NCI-H524 treated with DMSO at 0.1 percent for 48 hours (cell line): ENCODE results near the gene CAMK1D.

ENCODE experiments used
- DNase-seq: peaks from one replicate; lab custom pipeline; 2025; lab: John Stamatoyannopoulos, UW

The CAMK1D gene

DNA sequence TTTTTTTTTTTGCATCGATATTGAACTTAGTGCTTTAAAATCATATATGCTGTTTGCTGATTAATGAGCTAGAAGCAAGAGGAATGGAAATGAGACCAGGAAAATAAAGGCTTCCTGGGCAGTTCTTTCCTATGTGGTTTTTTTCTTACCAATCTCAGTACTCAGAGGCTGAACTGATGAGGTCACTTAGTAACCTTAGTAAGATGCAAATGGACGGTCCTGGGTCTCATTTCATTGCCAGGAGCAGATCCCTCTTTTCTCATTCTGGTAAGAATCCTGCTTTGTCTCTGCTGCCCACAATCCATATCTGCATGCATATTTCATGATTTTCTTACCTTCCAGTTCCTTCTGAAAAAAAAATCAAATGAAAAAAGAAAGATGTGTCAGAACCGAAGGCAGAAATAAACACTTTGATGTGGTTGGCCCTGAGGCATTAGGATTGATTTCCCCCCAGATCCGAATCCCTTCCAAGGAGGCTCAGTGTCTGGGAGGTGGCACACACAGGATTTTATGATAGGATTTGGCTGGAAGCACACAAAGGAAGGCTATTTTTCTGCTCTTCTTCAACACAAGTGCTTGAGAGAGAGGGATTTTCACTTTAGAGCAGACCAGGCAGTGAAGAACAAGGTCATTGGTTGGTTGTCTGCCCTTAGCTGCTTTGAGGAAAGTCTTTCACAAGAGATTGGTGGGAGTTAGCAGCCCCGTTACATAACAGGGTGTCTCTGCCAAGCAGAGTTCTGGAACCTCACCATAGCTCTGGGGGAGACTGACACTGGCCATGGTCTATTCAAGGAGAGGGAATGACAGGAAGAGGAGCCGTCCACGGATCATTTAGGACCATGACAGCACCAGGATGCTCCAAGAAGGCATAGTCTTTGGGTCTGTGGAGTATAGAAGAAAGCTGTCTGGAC is 150.0 kb downstream of the CAMK1D start:
- no peak for DNase-seq

- DNase-seq: no peak
These were observed 151.3 kb downstream of the CAMK1D start for GRCh38 chr10:12500381-12501303.

DNA sequence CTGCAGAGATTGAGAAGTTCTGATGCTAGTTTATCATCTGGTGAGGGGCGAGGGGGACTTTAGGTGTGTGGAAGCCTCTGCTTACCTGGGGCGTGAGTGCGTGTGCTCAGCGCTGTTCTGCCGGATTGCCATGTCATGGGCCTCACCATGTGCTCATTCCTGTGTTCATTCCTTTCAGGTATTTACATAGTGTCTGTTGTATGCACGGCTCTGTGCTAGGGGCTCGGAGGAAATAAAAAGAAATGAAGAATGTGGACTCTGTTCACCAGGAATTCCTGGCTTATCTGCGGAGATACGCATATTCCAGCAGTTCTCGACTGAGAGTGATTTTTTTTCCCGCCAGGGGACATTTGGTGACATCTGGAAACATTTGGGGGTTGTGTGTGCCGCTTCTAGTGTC is 152.0 kb downstream of the CAMK1D start:
- DNase-seq: no peak

DNA sequence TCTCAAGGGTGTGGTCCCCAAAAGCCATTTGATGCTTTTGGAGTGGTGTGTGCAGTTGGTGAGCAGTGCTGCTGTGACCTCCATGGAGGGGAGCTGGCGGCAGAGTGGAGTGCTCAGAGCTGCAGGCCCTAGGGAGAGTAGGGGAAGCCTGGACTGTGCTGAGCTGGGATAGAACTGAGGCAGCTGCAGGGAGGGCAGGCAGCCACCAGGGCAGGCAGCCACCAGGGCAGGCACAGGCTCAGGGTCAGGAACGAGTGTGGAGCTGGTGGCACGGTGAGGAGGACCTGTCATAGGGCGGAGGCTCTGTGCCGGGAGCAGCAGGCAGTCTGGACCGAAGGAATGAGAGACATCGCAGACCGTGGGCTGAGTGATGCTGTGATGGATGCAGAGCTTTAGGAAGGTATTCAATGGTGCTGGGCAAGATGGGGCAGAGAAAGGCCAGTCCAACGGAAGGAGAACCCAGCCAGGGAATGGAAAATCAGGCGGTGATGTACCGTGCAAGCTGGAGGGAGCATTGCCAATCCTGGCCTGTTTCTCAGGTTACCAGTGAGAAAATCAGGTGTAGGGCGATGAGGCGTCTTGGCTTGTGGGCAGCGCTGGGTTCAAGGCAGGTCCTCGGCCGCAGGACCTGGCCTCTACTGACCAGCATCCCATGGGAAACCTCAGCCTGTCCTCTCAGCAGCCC is 152.6 kb downstream of the CAMK1D start:
- DNase-seq: no peak

DNA sequence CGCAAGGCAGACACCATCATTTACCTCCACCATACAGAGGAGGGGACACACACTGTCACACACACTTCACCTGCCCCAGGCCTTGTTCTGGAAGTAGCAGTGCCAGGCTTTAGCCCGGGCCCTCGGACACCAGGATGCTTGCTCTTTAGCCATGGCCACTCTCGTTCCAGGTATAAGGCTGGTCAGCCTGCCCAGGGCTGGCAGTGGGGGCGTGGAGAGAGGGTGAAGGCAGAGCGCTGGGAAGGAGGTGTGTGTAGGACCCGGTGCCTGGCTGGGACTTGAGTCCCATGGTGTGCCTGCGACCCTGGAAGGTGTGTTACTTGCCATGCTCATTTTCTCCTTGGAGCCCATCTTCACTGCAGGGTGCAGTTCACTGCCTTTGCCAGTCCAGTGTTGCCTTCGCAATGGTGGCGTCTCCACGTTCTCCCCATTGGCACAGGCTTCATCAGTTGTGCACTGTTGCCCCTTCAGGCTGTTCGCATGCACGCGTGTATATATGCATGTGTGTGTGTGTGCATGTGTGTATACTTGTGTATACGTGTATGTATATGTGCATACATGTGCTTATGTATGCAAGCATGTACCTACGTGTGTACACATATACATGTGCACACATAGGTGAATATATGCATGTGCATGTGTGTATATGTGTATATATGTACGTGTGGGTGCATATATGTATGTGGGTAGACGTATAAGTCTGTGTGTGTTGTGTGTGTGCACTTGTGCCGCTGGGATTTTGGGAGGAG is 153.4 kb downstream of the CAMK1D start:
- DNase-seq: no peak

DNA sequence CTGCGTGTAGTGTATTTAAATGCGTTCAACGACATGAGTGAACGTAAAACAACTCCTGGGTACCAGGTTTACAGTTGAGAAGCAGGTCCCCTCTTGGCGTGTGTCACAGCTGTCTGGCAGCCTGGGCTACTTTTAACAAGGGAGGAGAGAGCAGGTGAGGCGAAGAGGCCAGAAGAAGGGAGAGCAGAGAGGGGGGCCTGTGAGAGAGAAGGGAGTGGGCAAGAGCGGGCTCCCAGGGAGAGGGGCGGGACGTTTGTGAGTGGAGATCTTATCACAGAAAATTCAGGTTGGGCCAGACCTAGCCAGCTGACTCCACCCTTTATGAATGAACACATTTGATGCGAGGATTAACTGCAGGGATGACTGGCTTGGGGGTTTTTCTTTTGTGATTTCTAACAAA is 154.0 kb downstream of the CAMK1D start:
- DNase-seq: no peak

- DNase-seq: no peak
These were observed 154.8 kb downstream of the CAMK1D start for GRCh38 chr10:12504176-12504575.

DNA sequence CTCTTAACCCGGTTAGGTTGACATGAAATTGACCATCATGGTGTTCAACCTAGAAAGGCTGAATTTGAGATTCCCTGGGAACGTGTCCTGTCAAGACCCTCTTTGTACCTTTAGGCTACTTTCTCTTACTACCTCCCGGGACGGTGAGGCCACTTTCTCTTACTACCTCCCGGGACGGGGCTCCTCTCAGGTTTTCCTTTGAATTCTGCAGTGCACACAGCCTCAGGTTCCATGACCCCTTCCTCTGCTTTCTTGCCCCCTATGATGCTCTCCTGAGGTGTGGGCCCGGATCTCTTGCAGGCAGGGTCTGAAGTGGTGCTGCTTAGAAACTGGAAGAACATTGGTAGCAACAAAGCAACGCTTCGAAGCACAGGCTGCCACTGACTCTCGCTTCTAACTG is 155.3 kb downstream of the CAMK1D start:
- DNase-seq: no peak

DNA sequence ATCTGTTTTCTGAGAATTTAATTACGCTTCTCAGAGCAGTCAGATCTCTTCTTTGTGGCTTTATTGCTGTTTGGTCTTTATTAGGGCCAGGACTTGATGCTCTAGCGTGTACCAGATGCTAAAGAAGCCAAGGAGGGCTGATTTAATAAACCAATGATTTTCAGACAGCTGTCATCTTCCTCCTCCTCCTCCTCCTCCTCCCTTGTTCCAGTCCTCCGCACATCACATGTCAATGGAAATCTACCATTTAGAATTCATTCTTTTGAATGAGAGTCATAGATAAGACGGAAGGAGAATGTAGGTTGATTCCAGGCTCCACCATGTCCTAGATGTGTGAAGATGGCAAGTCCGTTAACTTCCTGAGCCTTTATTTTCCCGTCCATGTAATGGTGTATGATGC is 156.3 kb downstream of the CAMK1D start:
- DNase-seq: no peak

- no peak for DNase-seq
These were observed 158.0 kb downstream of the CAMK1D start for GRCh38 chr10:12507165-12507850.

DNA sequence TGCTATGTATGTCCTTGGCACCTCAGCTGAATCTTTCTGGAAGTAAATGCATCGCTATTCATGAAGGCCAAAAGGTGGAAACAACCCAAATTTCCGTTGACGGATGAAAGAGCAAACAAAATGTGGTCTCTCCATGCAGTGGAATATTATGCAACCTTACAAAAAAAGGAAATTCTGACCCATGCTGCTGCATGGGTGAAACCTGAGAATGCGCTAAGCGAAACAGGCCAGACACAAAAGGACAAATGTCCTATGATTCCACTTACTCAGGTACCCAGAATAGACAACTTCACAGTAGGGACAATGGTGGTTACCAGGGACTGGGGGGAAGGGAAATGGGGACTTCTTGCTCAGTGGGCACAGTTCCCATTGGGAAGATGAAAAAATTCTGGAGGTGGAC is 158.8 kb downstream of the CAMK1D start:
- no peak for DNase-seq

GRCh38 chr10:12509016-12509793 is 159.9 kb downstream of the CAMK1D start:
- DNase-seq: no peak

DNA sequence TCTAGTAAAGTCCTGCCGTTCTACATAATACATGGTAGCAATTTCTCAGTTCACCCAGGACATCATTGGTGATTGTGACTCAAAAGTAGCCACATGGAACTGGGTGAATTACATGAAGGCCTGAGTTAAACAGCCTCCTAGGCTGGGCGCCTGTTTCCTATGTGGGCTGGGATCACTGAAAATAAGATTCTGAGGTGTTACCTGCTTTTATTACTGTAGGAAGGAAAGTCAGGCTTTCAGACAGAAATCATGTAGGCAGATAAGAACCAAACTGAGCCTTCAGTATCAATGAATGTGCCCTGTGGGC is 160.4 kb downstream of the CAMK1D start:
- DNase-seq: no peak

- no peak for DNase-seq
These were observed 161.2 kb downstream of the CAMK1D start for GRCh38 chr10:12510501-12510941.

DNA sequence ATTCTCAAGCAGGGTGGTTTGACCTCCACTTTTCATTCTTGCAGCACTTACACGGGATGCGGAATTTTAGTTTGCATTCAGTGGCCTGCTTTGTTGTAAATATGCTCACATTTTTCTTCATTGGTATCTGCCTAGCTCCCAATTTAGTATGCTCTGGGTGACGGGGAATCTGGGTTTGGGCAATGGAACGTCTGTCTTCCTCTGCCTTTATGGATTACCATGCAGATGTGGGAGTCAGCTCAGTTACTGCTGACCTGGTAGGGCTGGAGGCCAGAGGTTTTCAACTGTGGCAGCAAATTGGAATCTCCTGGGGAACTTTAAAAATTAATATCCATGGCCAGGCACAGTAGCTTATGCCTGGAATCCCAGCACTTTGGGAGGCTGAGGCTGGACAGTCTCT is 161.6 kb downstream of the CAMK1D start:
- no peak for DNase-seq

GRCh38 chr10:12511651-12512050 is 162.3 kb downstream of the CAMK1D start:
- DNase-seq: no peak

DNA sequence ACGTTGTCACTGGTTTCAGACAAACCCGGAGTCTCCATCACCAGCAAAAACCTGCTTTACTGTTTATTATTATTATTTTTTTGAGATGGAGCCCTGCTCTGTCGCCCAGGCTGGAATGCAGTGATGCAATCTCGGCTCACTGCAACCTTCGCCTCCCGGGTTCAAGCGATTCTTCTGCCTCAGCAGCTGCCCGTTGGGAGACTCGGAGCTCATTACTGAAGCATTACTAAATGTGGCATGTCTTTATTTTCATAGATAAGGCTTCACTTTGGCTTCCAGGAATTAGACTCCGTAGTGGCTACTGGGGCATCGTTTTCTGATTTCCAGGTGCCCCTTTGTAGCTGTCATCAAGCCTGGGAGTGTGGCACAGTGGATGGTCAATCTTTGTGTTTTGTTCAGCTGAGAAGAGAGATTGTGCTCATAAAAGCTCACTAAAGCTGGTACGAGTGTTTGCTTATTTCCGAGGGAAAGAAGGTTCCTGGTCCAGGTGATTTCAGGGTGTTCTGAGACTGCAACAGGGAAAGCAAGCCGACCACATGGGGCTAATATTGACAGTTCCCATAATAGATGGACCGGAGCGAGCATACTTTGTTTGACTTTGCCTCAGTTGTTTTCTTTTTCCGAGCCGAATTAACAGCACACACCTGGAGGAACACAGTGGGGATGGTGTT is 163.1 kb downstream of the CAMK1D start:
- no peak for DNase-seq

DNA sequence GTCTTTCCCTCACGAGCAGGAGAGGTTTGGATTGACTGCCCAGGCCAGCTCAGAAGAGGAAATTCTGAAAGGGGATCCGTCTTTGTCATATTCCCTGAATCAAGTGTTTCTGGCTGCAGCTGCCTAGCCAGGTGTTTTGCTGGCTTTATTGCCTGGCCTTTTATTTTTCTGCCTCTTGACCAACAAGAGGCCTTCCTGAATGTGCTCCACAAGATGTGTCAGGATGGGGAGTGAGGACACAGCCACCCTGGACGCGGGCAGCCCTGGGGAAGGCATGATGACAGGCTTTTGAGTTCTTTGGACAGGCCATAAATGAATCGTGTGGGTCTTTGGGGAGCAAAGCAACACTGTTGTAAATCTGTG is 163.6 kb downstream of the CAMK1D start:
- no peak for DNase-seq

DNA sequence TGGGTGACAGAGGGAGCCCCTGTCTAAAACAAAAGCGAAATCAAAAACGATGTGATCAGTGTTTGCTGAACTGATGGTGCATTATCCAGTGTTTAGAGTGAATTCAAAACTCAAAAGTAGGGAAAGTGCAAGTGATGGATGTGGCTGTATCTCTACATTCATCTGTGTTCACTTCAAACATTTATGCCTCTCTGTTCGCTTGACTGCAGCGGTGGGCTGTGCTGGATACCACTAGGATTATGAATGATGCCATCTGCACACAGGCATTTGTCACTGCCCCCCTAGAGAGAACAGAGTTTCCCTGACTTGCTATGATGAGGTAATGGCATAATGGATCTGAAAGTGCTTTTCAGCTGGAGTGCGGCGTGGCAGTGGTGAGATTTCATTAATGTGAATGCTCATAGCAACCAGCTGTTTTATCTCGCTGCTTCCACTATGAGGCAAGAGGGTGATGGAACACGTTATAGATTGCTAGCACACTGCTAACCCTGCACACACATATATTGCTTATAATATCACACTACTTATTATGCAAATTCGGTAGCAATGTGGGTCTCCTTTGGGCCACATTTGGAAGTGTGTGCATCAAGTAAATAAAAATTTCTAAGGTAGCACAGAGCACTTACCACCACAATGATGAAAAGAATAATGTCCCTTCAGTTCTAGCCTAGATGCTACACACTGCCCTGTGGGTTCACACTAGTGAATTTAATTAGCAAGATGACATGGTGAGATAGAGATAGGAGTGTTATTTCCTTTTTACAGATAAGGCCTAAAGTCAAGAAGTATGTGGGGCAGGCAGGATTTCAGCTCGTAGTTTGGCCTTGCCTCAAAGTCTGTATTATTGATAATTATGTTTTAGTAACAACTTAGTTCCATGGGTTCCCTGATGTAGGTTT is 164.7 kb downstream of the CAMK1D start:
- peak; percentile 49 for DNase-seq
